Measurements from ENCODE around the gene RARB. TPM values are rescaled to one million over a fixed set of nuclear protein-coding genes. Genes with fewer than 3 reads are reported as not detected.

RARB gene
- total and polyA plus RNA-seq, 9 of the 15 experiments (the other 6 are each of a cell fraction or from before 2014, with no cell fraction given): 0.15 to 1.3 (median 0.27) TPM

- TF ChIP-seq ZBTB43 (CRISPR knock-in tag; IDR thresholded peaks at IDR 0.05) (no peak), PHF20 (IDR thresholded peaks at IDR 0.05; ENCODE audit: partially characterized antibody) (no peak), ZNF146 (CRISPR knock-in tag; IDR thresholded peaks at IDR 0.05; ENCODE audit: unreplicated experiment) (no peak), ESRRB (CRISPR knock-in tag; IDR thresholded peaks at IDR 0.05; ENCODE audit: borderline replicate concordance) (no peak), ZNF143 (CRISPR knock-in tag; IDR thresholded peaks at IDR 0.05) (no peak), CREBBP (IDR thresholded peaks at IDR 0.05; ENCODE audit: low read depth, low read length) (no peak), BCOR (IDR thresholded peaks at IDR 0.05) (no peak), RBM25 (IDR thresholded peaks at IDR 0.05; ENCODE audit: low read depth, low read length, severe bottlenecking) (no peak), SRF (CRISPR knock-in tag; IDR thresholded peaks at IDR 0.05) (peak in 1 of 2 experiments; percentile 85; a peak in 2 of 4 replicates), SMARCE1 (IDR thresholded peaks at IDR 0.05) (peak; percentile 92), RBM34 (IDR thresholded peaks at IDR 0.05; ENCODE audit: borderline replicate concordance, insufficient read depth, low read length) (no peak), ZNF644 (tag; IDR thresholded peaks at IDR 0.05; ENCODE audit: low read depth) (peak; percentile 69; the same call in 1 of the 2 replicates), RNF2 (IDR thresholded peaks at IDR 0.05) (peak; percentile 30; the same call in 1 of the 2 replicates), ZBTB26 (CRISPR knock-in tag; IDR thresholded peaks at IDR 0.05) (no peak), ZBTB1 (CRISPR knock-in tag; IDR thresholded peaks at IDR 0.05; ENCODE audit: borderline replicate concordance, low read depth) (no peak), ZNF717 (CRISPR knock-in tag; IDR thresholded peaks at IDR 0.05) (no peak), ZNF780A (CRISPR knock-in tag; IDR thresholded peaks at IDR 0.05) (no peak), ZBTB12 (CRISPR knock-in tag; IDR thresholded peaks at IDR 0.05) (no peak), MTF1 (CRISPR knock-in tag; IDR thresholded peaks at IDR 0.05; ENCODE audit: borderline replicate concordance) (no peak), CTCFL (IDR thresholded peaks at IDR 0.05; ENCODE audit: borderline replicate concordance, insufficient read depth, low read depth, low read length, poor library complexity, severe bottlenecking) (no peak), ZNF512 (tag; IDR thresholded peaks at IDR 0.05) (no peak)
These were observed 176.2 kb downstream of the RARB start (continued) for GRCh38 chr3:25604107-25604805.

Measured in K562 (cell line).